Measurements from ENCODE around the gene BAG1. TPM values are rescaled to one million over a fixed set of nuclear protein-coding genes. Genes with fewer than 3 reads are reported as not detected.

The BAG1 gene
- total and polyA plus RNA-seq, 2 of the 13 experiments (the other 11 are each of a cell fraction or from before 2014, with no cell fraction given) = 23.1 to 59.5 TPM

DNA sequence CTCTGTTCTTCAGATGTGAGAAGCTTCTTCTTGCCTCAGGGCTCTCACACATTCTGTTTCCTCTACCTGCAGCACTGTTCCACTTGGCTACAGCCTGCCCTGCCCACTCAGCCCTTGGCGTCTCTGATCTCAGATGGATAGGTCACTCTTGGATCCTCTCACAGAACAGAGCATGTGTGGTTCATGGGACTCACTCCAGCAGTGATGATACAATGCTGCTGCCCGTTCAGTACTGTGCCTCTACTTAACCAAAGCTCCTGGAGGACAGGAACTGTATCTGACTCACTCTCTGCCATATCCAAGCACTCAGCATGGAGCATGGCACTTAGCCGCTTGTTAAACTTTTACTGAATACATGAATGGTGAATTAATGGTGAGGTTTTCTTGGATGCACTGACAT, 27.9 kb downstream of the BAG1 start:
- no peak overlapping the region for H2AFZ ChIP-seq (ENCODE audit: low read length)
- ChIA-PET POLR2A (no interaction called here), CTCF (ENCODE audit: low intra/inter-chr PET ratio, low total read pairs) (no interaction called here)
- H3K9ac ChIP-seq (ENCODE audit: insufficient read depth, low read depth, low read length) = no peak overlapping the region
- intact Hi-C loops (cut with micrococcal nuclease; ENCODE audit: unreplicated experiment) = no loop called here
- no peak for ATAC-seq
- no peak overlapping the region for H3K4me2 ChIP-seq (ENCODE audit: low read depth, low read length)
- no peak for FAIRE-seq
- no peak for DNase-seq (ENCODE audit: low spot score)
- BruUV-seq (replicated peaks) = no TSS peak
- peaks cover 2 to 7% of the 10 kb centered on the region in 2 experiments; a peak in 2 of 5 replicates for H3K27me3 ChIP-seq (ENCODE audit: control insufficient read depth in 1 of 2, insufficient read depth in 2 of 2, low read length in 2 of 2)
- peaks cover 34% of the 10 kb centered on the region for H3K4me1 ChIP-seq (ENCODE audit: insufficient read depth, low read length)
- H3K9me3 ChIP-seq (ENCODE audit: low read length) = no peaks in the 10 kb centered on the region
- H3K36me3 ChIP-seq (replicated peaks in 1 of 2; ENCODE audit: control insufficient read depth in 1 of 2, insufficient read depth in 2 of 2, low read length in 2 of 2) = no peaks in the 10 kb centered on the region
- TF ChIP-seq, protein P1, sequence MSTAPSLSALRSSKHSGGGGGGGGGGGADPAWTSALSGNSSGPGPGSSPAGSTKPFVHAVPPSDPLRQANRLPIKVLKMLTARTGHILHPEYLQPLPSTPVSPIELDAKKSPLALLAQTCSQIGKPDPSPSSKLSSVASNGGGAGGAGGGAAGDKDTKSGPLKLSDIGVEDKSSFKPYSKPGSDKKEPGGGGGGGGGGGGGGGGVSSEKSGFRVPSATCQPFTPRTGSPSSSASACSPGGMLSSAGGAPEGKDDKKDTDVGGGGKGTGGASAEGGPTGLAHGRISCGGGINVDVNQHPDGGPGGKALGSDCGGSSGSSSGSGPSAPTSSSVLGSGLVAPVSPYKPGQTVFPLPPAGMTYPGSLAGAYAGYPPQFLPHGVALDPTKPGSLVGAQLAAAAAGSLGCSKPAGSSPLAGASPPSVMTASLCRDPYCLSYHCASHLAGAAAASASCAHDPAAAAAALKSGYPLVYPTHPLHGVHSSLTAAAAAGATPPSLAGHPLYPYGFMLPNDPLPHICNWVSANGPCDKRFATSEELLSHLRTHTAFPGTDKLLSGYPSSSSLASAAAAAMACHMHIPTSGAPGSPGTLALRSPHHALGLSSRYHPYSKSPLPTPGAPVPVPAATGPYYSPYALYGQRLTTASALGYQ (CRISPR knock-in tag; IDR thresholded peaks at IDR 0.05) = no peak
- TF ChIP-seq ATRX (CRISPR knock-in tag; IDR thresholded peaks at IDR 0.05; ENCODE audit: borderline replicate concordance) = no peak
- no peak for TF ChIP-seq MLLT10 (CRISPR knock-in tag; IDR thresholded peaks at IDR 0.05)
- no peak for TF ChIP-seq ZNF235 (CRISPR knock-in tag; IDR thresholded peaks at IDR 0.05; ENCODE audit: borderline replicate concordance)
- no peak overlapping the region for H3K27ac ChIP-seq (ENCODE audit: extremely low read length, insufficient read depth, low read length)
- no peaks in the 10 kb centered on the region for H3K79me2 ChIP-seq (ENCODE audit: insufficient read depth, low read length)
- in situ Hi-C loops (cut with HindIII; ENCODE audit: extremely low pct_ligation_motif_present, low pct_unique_long_range_greater_than_20kb) = no loop called here
- H3K4me3 ChIP-seq (replicated peaks in 1 of 3; ENCODE audit: insufficient read depth in 1 of 3, low read depth in 2 of 3, low read length in 3 of 3) = no peak overlapping the region
- no peaks in the 10 kb centered on the region for H4K20me1 ChIP-seq (ENCODE audit: insufficient read depth, low read length)
- WGBS (ENCODE audit: low lambda C conversion rate) = 40% methylated on average over 3 of the region's 3 CpGs

DNA sequence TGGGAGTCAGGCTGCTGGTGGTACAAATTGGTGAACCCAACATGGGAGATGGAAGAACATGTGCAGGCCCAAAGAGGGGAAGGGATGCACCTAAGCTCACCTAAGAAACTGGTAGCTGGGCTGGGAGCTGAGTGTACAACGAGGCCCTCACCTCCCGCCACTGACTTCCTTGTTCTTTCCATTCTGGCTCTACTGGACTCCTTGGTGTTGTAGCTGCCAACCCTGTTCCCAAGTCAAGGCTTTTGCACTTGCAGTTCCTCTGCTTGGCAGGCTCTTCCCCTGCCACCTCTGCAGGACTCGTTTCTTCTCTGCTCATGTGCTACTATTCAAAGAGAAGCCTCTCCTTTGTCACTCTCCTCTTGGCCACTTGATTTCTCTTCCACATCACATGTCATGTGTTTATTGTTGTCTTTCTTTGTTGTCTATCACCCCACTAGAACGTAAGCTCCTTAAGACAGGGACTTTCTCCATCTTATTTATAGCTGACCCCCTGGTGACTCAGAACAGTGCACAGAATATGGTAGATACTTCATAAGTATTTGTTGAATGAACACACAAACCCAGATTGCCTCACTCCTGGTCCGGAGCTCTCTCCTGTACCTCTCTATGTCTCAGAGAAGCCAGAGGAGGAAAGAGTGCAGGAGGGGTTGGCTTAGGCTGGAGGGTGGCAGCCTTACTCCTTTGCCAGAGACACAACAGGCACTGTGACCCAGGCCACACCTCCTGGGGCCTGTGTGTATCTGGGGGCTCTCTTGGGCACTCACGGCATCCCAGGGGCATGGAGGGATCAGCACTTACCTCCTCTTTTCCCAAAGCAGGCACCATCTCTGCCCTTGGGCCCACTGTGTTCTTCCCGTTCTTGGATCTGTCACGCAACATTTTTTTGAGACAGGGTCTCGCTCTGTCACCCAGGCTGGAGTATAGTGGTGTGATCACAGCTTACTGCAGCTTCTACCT, 29.7 kb downstream of the BAG1 start:
- no peaks in the 10 kb centered on the region for H3K79me2 ChIP-seq (ENCODE audit: insufficient read depth, low read length)
- ChIA-PET POLR2A (no interaction called here), CTCF (ENCODE audit: low intra/inter-chr PET ratio, low total read pairs) (no interaction called here)
- H2AFZ ChIP-seq (ENCODE audit: low read length) = no peak overlapping the region
- no peak overlapping the region for H3K4me3 ChIP-seq (replicated peaks in 1 of 3; ENCODE audit: insufficient read depth in 1 of 3, low read depth in 2 of 3, low read length in 3 of 3)
- in situ Hi-C loops (cut with HindIII; ENCODE audit: extremely low pct_ligation_motif_present, low pct_unique_long_range_greater_than_20kb) = no loop called here
- no peaks in the 10 kb centered on the region for H3K9me3 ChIP-seq (ENCODE audit: low read length)
- FAIRE-seq = no peak
- DNase-seq (ENCODE audit: low spot score) = no peak
- intact Hi-C loops (cut with micrococcal nuclease; ENCODE audit: unreplicated experiment) = no loop called here
- no peak overlapping the region for H3K27ac ChIP-seq (ENCODE audit: extremely low read length, insufficient read depth, low read length)
- H3K36me3 ChIP-seq (replicated peaks in 1 of 2; ENCODE audit: control insufficient read depth in 1 of 2, insufficient read depth in 2 of 2, low read length in 2 of 2) = no peaks in the 10 kb centered on the region
- BruUV-seq (replicated peaks) = no TSS peak
- no peak overlapping the region for H3K4me2 ChIP-seq (ENCODE audit: low read depth, low read length)
- TF ChIP-seq JUNB (CRISPR knock-in tag; IDR thresholded peaks at IDR 0.05; ENCODE audit: borderline replicate concordance) = no peak
- 28% methylated on average over 6 of the region's 9 CpGs for WGBS (ENCODE audit: low lambda C conversion rate)
- no peak overlapping the region for H3K9ac ChIP-seq (ENCODE audit: insufficient read depth, low read depth, low read length)
- ATAC-seq = no peak
- peaks cover 2 to 7% of the 10 kb centered on the region in 2 experiments; a peak in 2 of 5 replicates for H3K27me3 ChIP-seq (ENCODE audit: control insufficient read depth in 1 of 2, insufficient read depth in 2 of 2, low read length in 2 of 2)
- H3K4me1 ChIP-seq (ENCODE audit: insufficient read depth, low read length) = peaks cover 34% of the 10 kb centered on the region
- H4K20me1 ChIP-seq (ENCODE audit: insufficient read depth, low read length) = no peaks in the 10 kb centered on the region

Data from HepG2 (cell line).